Measurements from ENCODE around the gene ACTG1. TPM values are rescaled to one million over a fixed set of nuclear protein-coding genes. Genes with fewer than 3 reads are reported as not detected.

Gene ACTG1
- total RNA-seq, 4 donors from 2014 or later: 972 to 1,850 (median 1,126) TPM

DNA sequence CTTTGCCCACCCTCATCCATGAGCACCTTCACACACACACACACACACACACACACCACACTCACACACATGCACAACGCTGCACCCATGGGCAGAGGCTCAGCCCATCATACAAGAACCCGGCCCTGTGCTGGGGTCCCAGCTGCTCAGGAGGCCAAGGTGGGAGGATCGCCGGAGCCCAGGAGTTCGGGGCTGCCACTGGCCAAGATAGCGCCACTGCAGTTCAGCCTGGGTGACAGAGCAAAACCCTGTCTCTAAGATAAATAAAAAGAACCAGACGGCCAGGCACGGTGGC, 12.2 kb upstream of the ACTG1 start:
- Histone ChIP-seq H3K9me3 (no peaks in the 10 kb centered on the region), H3K27me3 (peaks cover 0 to 68% (median 46%) of the 10 kb centered on the region in 4 donors), H3K4me1 (peaks cover 10 to 37% (median 25%) of the 10 kb centered on the region in 4 donors), H3K36me3 (no peaks in the 10 kb centered on the region), H3K27ac (replicated peaks in 1 of 4) (no peak overlapping the region), H3K4me3 (no peak overlapping the region)
- TF ChIP-seq POLR2A (IDR thresholded peaks at IDR 0.05; ENCODE audit: low read depth) (no peak), EP300 (IDR thresholded peaks at IDR 0.05) (no peak), CTCF (IDR thresholded peaks at IDR 0.05) (no peak), POLR2AphosphoS5 (IDR thresholded peaks at IDR 0.05) (no peak)
- intact Hi-C loops (cut with DNase I): no loop called here
- WGBS: 77% methylated on average over 8 of the region's 8 CpGs
- DNase-seq (ENCODE audit: extremely low spot score): no peak

GRCh38 chr17:81524039-81524864, 11.7 kb upstream of the ACTG1 start:
- peaks cover 0 to 65% (median 48%) of the 10 kb centered on the region in 4 donors for H3K27me3 ChIP-seq
- no peak overlapping the region for H3K4me3 ChIP-seq
- H3K36me3 ChIP-seq: no peaks in the 10 kb centered on the region
- H3K9me3 ChIP-seq: no peaks in the 10 kb centered on the region
- TF ChIP-seq POLR2AphosphoS5 (IDR thresholded peaks at IDR 0.05): no peak
- no peak for TF ChIP-seq EP300 (IDR thresholded peaks at IDR 0.05)
- no peak for TF ChIP-seq POLR2A (IDR thresholded peaks at IDR 0.05; ENCODE audit: low read depth)
- no peak for TF ChIP-seq CTCF (IDR thresholded peaks at IDR 0.05)
- no peak for DNase-seq (ENCODE audit: extremely low spot score)
- intact Hi-C loops (cut with DNase I): no loop called here
- WGBS: 68% methylated on average over 7 of the region's 18 CpGs
- peaks cover 16 to 43% (median 31%) of the 10 kb centered on the region in 4 donors for H3K4me1 ChIP-seq
- H3K27ac ChIP-seq (replicated peaks in 1 of 4): no peak overlapping the region

GRCh38 chr17:81523402-81524038, 10.9 kb upstream of the ACTG1 start:
- intact Hi-C loops (cut with DNase I): no loop called here
- no peak for DNase-seq (ENCODE audit: extremely low spot score)
- no peak overlapping the region for H3K27ac ChIP-seq (replicated peaks in 1 of 4)
- no peak overlapping the region for H3K4me3 ChIP-seq
- no peaks in the 10 kb centered on the region for H3K36me3 ChIP-seq
- H3K4me1 ChIP-seq: peaks cover 23 to 50% (median 38%) of the 10 kb centered on the region in 4 donors
- TF ChIP-seq POLR2AphosphoS5 (IDR thresholded peaks at IDR 0.05) (no peak), POLR2A (IDR thresholded peaks at IDR 0.05; ENCODE audit: low read depth) (no peak), EP300 (IDR thresholded peaks at IDR 0.05) (no peak), CTCF (IDR thresholded peaks at IDR 0.05) (no peak)
- 44% methylated on average over 8 of the region's 17 CpGs for WGBS
- H3K9me3 ChIP-seq: no peaks in the 10 kb centered on the region
- H3K27me3 ChIP-seq: peaks cover 0 to 58% (median 48%) of the 10 kb centered on the region in 4 donors

- intact Hi-C loops (cut with DNase I): no loop called here
- peaks cover 31 to 51% (median 42%) of the 10 kb centered on the region in 4 donors for H3K4me1 ChIP-seq
- no peak overlapping the region for H3K4me3 ChIP-seq
- no peaks in the 10 kb centered on the region for H3K9me3 ChIP-seq
- TF ChIP-seq EP300 (IDR thresholded peaks at IDR 0.05): no peak
- TF ChIP-seq CTCF (IDR thresholded peaks at IDR 0.05): no peak
- TF ChIP-seq POLR2A (IDR thresholded peaks at IDR 0.05; ENCODE audit: low read depth): no peak
- no peak for TF ChIP-seq POLR2AphosphoS5 (IDR thresholded peaks at IDR 0.05)
- H3K27ac ChIP-seq (replicated peaks in 1 of 4): no peak overlapping the region
- peaks cover 0 to 50% (median 41%) of the 10 kb centered on the region in 4 donors for H3K27me3 ChIP-seq
- H3K36me3 ChIP-seq: no peaks in the 10 kb centered on the region
- WGBS: 73% methylated on average over 17 of the region's 26 CpGs
- DNase-seq (ENCODE audit: extremely low spot score): no peak
Measured at GRCh38 chr17:81522491-81523401, 10.1 kb upstream of the ACTG1 start.

Measured in esophagus muscularis mucosa (tissue), 4 donors.